Neural crest cell (in vitro differentiated cells): ENCODE data around the gene CHPF2. TPM values are rescaled to one million over a fixed set of nuclear protein-coding genes. Genes with fewer than 3 reads are reported as not detected.

ENCODE experiments used
- DNase-seq: peaks from one replicate; pipeline ENCODE4 v3.0.0; 2021; ENCODE audit warnings: low read depth, mixed read lengths, low spot score
- H3K27ac Mint-ChIP-seq: one replicate; pipeline ENCODE4 v1.8.0; 2021; ENCODE audit warnings: mild to moderate bottlenecking, mixed read lengths; ENCODE audit not compliant: unreplicated experiment
- H3K27me3 Mint-ChIP-seq: 2 replicates; pipeline ENCODE4 v1.8.0; 2021; ENCODE audit warnings: low read depth, mild to moderate bottlenecking, mixed read lengths
- H3K36me3 Mint-ChIP-seq: 2 replicates; pipeline ENCODE4 v1.8.0; 2021; ENCODE audit warnings: low read depth, mild to moderate bottlenecking, mixed read lengths
- H3K4me1 Mint-ChIP-seq: 2 replicates; pipeline ENCODE4 v1.8.0; 2021; ENCODE audit warnings: mixed read lengths
- H3K4me3 Mint-ChIP-seq: one replicate; pipeline ENCODE4 v1.8.0; 2021; ENCODE audit warnings: mild to moderate bottlenecking, mixed read lengths
- H3K9me3 Mint-ChIP-seq: 2 replicates; pipeline ENCODE4 v1.8.0; 2021; ENCODE audit warnings: mixed read lengths
- total RNA-seq: library from RNA; stranded (reverse); gene quantifications from 2 replicates; pipeline ENCODE4 v1.2.1, GENCODE V29; 2021
- TF ChIP-seq, protein P1 (sequence below): fragments of 200-600 bp; sonication (generic); conservative IDR thresholded peaks from 2 replicates; pipeline ENCODE4 v1.5.0; 2021; ENCODE audit warnings: antibody characterized with exemption, mild to moderate bottlenecking

The CHPF2 gene
- total RNA-seq, 1 donor from 2014 or later, result 34.1 TPM

GRCh38 chr7:151251328-151251688, 19.0 kb downstream of the CHPF2 start:
- H3K4me3 Mint-ChIP-seq, result peak overlapping the region; percentile 91

GRCh38 chr7:151251689-151252560, 19.6 kb downstream of the CHPF2 start:
- Mint-ChIP-seq H3K27me3 (peaks cover 13% of the 10 kb centered on the region), H3K4me3 (peak overlapping the region; percentile 89), H3K27ac (peak overlapping the region; percentile 100), H3K9me3 (no peaks in the 10 kb centered on the region), H3K4me1 (peaks cover 59% of the 10 kb centered on the region), H3K36me3 (no peaks in the 10 kb centered on the region)
- peak; percentile 72 for DNase-seq
- TF ChIP-seq, protein P1, sequence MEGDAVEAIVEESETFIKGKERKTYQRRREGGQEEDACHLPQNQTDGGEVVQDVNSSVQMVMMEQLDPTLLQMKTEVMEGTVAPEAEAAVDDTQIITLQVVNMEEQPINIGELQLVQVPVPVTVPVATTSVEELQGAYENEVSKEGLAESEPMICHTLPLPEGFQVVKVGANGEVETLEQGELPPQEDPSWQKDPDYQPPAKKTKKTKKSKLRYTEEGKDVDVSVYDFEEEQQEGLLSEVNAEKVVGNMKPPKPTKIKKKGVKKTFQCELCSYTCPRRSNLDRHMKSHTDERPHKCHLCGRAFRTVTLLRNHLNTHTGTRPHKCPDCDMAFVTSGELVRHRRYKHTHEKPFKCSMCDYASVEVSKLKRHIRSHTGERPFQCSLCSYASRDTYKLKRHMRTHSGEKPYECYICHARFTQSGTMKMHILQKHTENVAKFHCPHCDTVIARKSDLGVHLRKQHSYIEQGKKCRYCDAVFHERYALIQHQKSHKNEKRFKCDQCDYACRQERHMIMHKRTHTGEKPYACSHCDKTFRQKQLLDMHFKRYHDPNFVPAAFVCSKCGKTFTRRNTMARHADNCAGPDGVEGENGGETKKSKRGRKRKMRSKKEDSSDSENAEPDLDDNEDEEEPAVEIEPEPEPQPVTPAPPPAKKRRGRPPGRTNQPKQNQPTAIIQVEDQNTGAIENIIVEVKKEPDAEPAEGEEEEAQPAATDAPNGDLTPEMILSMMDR, result no peak

More at GRCh38 chr7:151251328-151251688, 19.0 kb downstream of the CHPF2 start:
- Mint-ChIP-seq H3K27ac (peak overlapping the region; percentile 37), H3K36me3 (no peaks in the 10 kb centered on the region), H3K9me3 (no peaks in the 10 kb centered on the region), H3K4me1 (peaks cover 66% of the 10 kb centered on the region), H3K27me3 (peaks cover 7% of the 10 kb centered on the region)
- no peak for DNase-seq
- TF ChIP-seq, protein P1, result no peak

DNA sequence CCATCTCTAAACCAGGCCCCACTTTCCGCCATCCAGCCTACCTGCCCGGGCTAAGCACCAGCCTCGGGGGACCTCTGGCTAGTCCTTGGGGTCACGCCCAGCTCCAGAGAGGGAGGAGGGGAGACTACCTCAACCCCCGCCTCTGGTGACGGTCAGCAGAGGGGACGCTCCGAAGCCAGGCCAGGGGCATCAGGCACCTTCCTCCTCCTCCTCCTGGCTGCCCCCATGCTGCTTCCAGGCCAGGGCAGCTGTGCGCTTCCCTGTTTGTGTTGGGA, 20.2 kb downstream of the CHPF2 start:
- H3K9me3 Mint-ChIP-seq, result no peaks in the 10 kb centered on the region
- TF ChIP-seq, protein P1, result no peak
- H3K4me1 Mint-ChIP-seq, result peaks cover 55% of the 10 kb centered on the region
- H3K27ac Mint-ChIP-seq, result peak overlapping the region; percentile 100
- DNase-seq, result no peak
- H3K36me3 Mint-ChIP-seq, result no peaks in the 10 kb centered on the region
- H3K4me3 Mint-ChIP-seq, result peak overlapping the region; percentile 89
- H3K27me3 Mint-ChIP-seq, result peaks cover 13% of the 10 kb centered on the region

- Mint-ChIP-seq H3K4me1 (peaks cover 51% of the 10 kb centered on the region), H3K27ac (peak overlapping the region; percentile 100), H3K9me3 (no peaks in the 10 kb centered on the region)
Measured at GRCh38 chr7:151252961-151253711, 20.9 kb downstream of the CHPF2 start.

DNA sequence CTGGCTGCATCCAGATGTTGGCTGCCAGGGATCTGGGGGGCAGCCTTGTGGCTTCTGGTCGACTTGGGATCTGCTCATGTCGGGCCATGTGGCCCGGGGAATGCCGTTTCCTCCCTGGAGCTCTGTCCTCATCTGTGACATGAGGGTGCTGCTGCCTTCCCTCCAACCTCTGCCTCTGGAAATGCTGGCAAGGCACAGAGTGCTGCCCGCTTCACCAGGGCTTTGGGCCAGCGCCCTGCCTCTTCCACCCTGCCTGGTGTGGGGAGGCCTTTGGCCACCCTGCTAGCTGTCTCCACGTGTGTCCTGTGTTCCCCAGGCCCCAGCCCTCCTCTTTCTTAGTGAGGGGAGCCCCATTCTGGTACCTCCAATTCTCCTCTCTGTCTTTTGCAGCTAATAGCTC, 22.0 kb downstream of the CHPF2 start:
- Mint-ChIP-seq H3K4me3 (peak overlapping the region; percentile 48), H3K27me3 (peaks cover 16% of the 10 kb centered on the region), H3K36me3 (no peaks in the 10 kb centered on the region), H3K4me1 (peaks cover 43% of the 10 kb centered on the region), H3K9me3 (no peaks in the 10 kb centered on the region), H3K27ac (no peak overlapping the region)
- TF ChIP-seq, protein P1, result no peak
- no peak for DNase-seq

More at GRCh38 chr7:151252961-151253711, 20.9 kb downstream of the CHPF2 start:
- TF ChIP-seq, protein P1, result no peak
- no peaks in the 10 kb centered on the region for H3K36me3 Mint-ChIP-seq
- H3K27me3 Mint-ChIP-seq, result peaks cover 18% of the 10 kb centered on the region
- H3K4me3 Mint-ChIP-seq, result peak overlapping the region; percentile 89
- no peak for DNase-seq
